Breast epithelium (tissue), 3 donors: ENCODE measurements around the gene FOXO4.

Source experiments
- POLR2A ChIP-seq: fragments of 450-650 bp; IDR thresholded peaks from one replicate; pipeline ENCODE4 v1.6.1; 2016; ENCODE audit warnings: antibody characterized with exemption, mild to moderate bottlenecking, moderate library complexity
- POLR2AphosphoS5 ChIP-seq, 3 donors: sonication (generic); formaldehyde crosslinking; IDR thresholded peaks; one replicate each; pipeline ENCODE4 v1.6.1; 2017; ENCODE audit warnings: antibody characterized with exemption in 3 of 3
- TF ChIP-seq, protein P1 (sequence below), 3 donors: fragments of 450-650 bp; IDR thresholded peaks; one replicate each; pipeline ENCODE4 v1.5.1; 2016 to 2017; ENCODE audit warnings: antibody characterized with exemption in 3 of 3, mild to moderate bottlenecking in 3 of 3, moderate library complexity in 3 of 3

DNA sequence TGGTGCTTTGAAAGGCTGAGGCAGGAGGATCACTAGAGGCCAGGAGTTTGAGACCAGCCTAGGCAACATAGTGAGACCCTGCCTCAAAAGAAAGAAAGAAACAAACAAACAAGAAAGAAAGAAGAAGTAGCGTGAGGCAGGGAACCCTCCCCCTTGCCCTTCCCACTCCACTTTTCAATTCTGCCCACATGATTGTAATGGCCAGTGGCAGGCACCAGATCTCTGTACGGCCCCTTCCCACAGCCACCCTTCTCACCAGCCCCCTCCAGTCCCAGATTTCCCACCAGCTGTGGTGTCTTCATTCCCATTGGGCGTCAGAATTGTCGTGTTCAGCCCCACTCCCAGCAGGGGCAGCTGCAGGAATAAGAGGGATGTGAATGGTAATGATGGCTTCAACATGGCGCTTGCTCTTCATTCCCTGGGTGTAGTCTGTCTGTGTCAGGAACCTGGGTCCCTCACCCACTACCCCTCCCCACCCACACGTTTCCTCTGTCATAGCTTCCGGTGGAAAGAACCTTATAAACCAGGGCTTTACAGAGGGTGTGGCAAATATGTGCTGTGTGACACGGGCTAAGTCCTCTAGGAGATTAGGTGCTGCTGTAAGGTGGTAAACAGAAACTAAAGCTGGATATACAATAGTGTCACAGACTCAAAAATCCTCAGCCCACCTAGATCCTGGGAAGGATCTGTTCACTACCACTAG lies 15.6 kb downstream of the FOXO4 start, which contains the start of gene IL2RG:
- TF ChIP-seq, protein P1, sequence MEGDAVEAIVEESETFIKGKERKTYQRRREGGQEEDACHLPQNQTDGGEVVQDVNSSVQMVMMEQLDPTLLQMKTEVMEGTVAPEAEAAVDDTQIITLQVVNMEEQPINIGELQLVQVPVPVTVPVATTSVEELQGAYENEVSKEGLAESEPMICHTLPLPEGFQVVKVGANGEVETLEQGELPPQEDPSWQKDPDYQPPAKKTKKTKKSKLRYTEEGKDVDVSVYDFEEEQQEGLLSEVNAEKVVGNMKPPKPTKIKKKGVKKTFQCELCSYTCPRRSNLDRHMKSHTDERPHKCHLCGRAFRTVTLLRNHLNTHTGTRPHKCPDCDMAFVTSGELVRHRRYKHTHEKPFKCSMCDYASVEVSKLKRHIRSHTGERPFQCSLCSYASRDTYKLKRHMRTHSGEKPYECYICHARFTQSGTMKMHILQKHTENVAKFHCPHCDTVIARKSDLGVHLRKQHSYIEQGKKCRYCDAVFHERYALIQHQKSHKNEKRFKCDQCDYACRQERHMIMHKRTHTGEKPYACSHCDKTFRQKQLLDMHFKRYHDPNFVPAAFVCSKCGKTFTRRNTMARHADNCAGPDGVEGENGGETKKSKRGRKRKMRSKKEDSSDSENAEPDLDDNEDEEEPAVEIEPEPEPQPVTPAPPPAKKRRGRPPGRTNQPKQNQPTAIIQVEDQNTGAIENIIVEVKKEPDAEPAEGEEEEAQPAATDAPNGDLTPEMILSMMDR (IDR thresholded peaks at IDR 0.05), result no peak
- TF ChIP-seq POLR2A (no peak), POLR2AphosphoS5 (IDR thresholded peaks at IDR 0.05) (no peak)
